HEK293 (cell line): ENCODE measurements around the gene SRF.

Experiments used
- KLF9 ChIP-seq: fragments of 450-650 bp; formaldehyde crosslinking; IDR thresholded peaks from 2 replicates; pipeline ENCODE4 v1.5.1; 2016; ENCODE audit warnings: missing biosample characterization, missing genetic modification characterization, low read depth
- OVOL3 ChIP-seq: fragments of 450-650 bp; formaldehyde crosslinking; IDR thresholded peaks from 2 replicates; pipeline ENCODE4 v1.5.1; 2016; ENCODE audit warnings: missing biosample characterization, missing genetic modification characterization
- PRDM2 ChIP-seq: fragments of 450-650 bp; formaldehyde crosslinking; IDR thresholded peaks from 2 replicates; pipeline ENCODE4 v1.5.1; 2016; ENCODE audit warnings: missing biosample characterization, missing genetic modification characterization, borderline replicate concordance
- REST ChIP-seq: fragments of 450-650 bp; formaldehyde crosslinking; IDR thresholded peaks from 2 replicates; pipeline ENCODE4 v1.5.1; 2016; ENCODE audit warnings: missing biosample characterization, missing genetic modification characterization
- WT1 ChIP-seq: fragments of 450-650 bp; formaldehyde crosslinking; IDR thresholded peaks from 2 replicates; pipeline ENCODE4 v1.5.1; 2016; ENCODE audit warnings: missing biosample characterization, missing genetic modification characterization
- YY2 ChIP-seq: fragments of 450-650 bp; formaldehyde crosslinking; IDR thresholded peaks from 2 replicates; pipeline ENCODE4 v1.5.1; 2016; ENCODE audit warnings: missing biosample characterization, missing genetic modification characterization
- ZBTB49 ChIP-seq: fragments of 450-650 bp; formaldehyde crosslinking; IDR thresholded peaks from 2 replicates; pipeline ENCODE4 v1.5.1; 2016; ENCODE audit warnings: missing biosample characterization, missing genetic modification characterization, low read depth
- ZFP37 ChIP-seq: fragments of 450-650 bp; formaldehyde crosslinking; IDR thresholded peaks from 2 replicates; pipeline ENCODE4 v1.5.1; 2016; ENCODE audit warnings: missing biosample characterization, missing genetic modification characterization
- ZNF10 ChIP-seq: fragments of 450-650 bp; formaldehyde crosslinking; IDR thresholded peaks from 2 replicates; pipeline ENCODE4 v1.5.1; 2017; ENCODE audit warnings: missing biosample characterization, missing genetic modification characterization
- ZNF146 ChIP-seq: fragments of 450-650 bp; formaldehyde crosslinking; IDR thresholded peaks from 2 replicates; pipeline ENCODE4 v1.5.1; 2016; ENCODE audit warnings: missing biosample characterization, missing genetic modification characterization
- ZNF148 ChIP-seq: fragments of 450-650 bp; formaldehyde crosslinking; IDR thresholded peaks from 2 replicates; pipeline ENCODE4 v1.5.0; 2017; ENCODE audit warnings: missing biosample characterization, missing genetic modification characterization, borderline replicate concordance
- ZNF221 ChIP-seq: fragments of 450-650 bp; formaldehyde crosslinking; IDR thresholded peaks from 2 replicates; pipeline ENCODE4 v1.5.1; 2017; ENCODE audit warnings: missing biosample characterization, missing genetic modification characterization, borderline replicate concordance
- ZNF223 ChIP-seq: fragments of 450-650 bp; formaldehyde crosslinking; IDR thresholded peaks from 2 replicates; pipeline ENCODE4 v1.5.1; 2016; ENCODE audit warnings: missing biosample characterization, missing genetic modification characterization
- ZNF248 ChIP-seq: fragments of 450-650 bp; formaldehyde crosslinking; IDR thresholded peaks from 2 replicates; pipeline ENCODE4 v1.5.1; 2017; ENCODE audit warnings: missing biosample characterization, missing genetic modification characterization
- ZNF302 ChIP-seq: fragments of 450-650 bp; formaldehyde crosslinking; IDR thresholded peaks from 2 replicates; pipeline ENCODE4 v1.5.1; 2016; ENCODE audit warnings: missing biosample characterization, missing genetic modification characterization, low read depth
- ZNF311 ChIP-seq: fragments of 450-650 bp; formaldehyde crosslinking; IDR thresholded peaks from 2 replicates; pipeline ENCODE4 v1.5.1; 2017; ENCODE audit warnings: missing biosample characterization, missing genetic modification characterization, borderline replicate concordance
- ZNF473 ChIP-seq: fragments of 450-650 bp; formaldehyde crosslinking; IDR thresholded peaks from 2 replicates; pipeline ENCODE4 v1.5.1; 2017; ENCODE audit warnings: missing biosample characterization, missing genetic modification characterization
- ZNF645 ChIP-seq: fragments of 450-650 bp; formaldehyde crosslinking; IDR thresholded peaks from 2 replicates; pipeline ENCODE4; 2016; ENCODE audit warnings: missing biosample characterization, missing genetic modification characterization
- ZNF777 ChIP-seq: fragments of 450-650 bp; formaldehyde crosslinking; IDR thresholded peaks from 2 replicates; pipeline ENCODE4 v1.5.1; 2017; ENCODE audit warnings: missing biosample characterization, missing genetic modification characterization, borderline replicate concordance
- ZNF830 ChIP-seq: fragments of 450-650 bp; IDR thresholded peaks from 2 replicates; pipeline ENCODE4 v1.5.0; 2018; ENCODE audit warnings: missing biosample characterization, missing genetic modification characterization, low read depth, mild to moderate bottlenecking, moderate library complexity
- ZSCAN18 ChIP-seq: fragments of 450-650 bp; formaldehyde crosslinking; IDR thresholded peaks from 2 replicates; pipeline ENCODE4 v1.5.1; 2016; ENCODE audit warnings: missing biosample characterization, missing genetic modification characterization

SRF gene

GRCh38 chr6:43172104-43173007 is 1.3 kb downstream of the SRF start (continued):
- TF ChIP-seq WT1 (tag by site-specific recombination) (peak; percentile 77), ZNF302 (tag by site-specific recombination) (no peak), ZNF248 (tag by site-specific recombination) (no peak), ZNF148 (no peak), ZNF146 (tag by site-specific recombination) (no peak), ZNF777 (no peak), ZNF473 (tag by site-specific recombination) (no peak), PRDM2 (tag by site-specific recombination) (no peak; the same call in 1 of the 2 replicates), ZNF645 (tag by site-specific recombination) (no peak), ZBTB49 (tag by site-specific recombination) (no peak), ZFP37 (tag by site-specific recombination) (peak; percentile 72; the same call in 1 of the 2 replicates), ZNF10 (tag by site-specific recombination) (no peak), ZNF830 (no peak), OVOL3 (tag by site-specific recombination) (no peak), YY2 (tag by site-specific recombination) (0 out of 2 replicates have a peak, but pooled peaks have one; percentile 9), REST (tag by site-specific recombination) (no peak), ZNF311 (tag by site-specific recombination) (no peak), ZNF223 (no peak), ZSCAN18 (tag by site-specific recombination) (no peak), KLF9 (tag by site-specific recombination) (peak; percentile 85), ZNF221 (tag by site-specific recombination) (no peak)
